Measurements from ENCODE around the gene MVB12B.

MVB12B gene

DNA sequence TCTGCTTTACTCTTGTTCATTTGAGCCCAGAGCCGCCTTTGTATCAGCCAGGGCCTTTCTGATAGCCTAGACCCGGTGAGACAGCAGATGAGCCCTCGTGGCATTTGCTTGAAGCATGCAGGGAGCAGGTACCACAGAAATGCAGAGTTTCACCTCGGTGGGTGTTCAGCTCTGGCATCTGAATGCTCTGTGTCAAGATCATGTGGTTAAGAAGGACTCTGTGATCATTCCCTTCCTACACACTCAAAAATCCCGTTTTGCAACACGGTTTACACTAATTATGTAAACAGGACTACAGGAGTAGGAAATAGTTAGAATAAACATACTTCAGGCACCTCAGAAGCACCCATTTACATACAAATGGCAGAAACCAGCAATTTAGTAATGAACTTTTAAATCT is 67.2 kb downstream of the MVB12B start:
- no peak overlapping the region for H3K4me3 Mint-ChIP-seq
- H3K4me1 Mint-ChIP-seq: peaks cover 26% of the 10 kb centered on the region
- no peak overlapping the region for H3K27ac Mint-ChIP-seq
- H3K9me3 Mint-ChIP-seq: no peaks in the 10 kb centered on the region
- peaks cover 1% of the 10 kb centered on the region for H3K36me3 Mint-ChIP-seq
- no peaks in the 10 kb centered on the region for H3K27me3 Mint-ChIP-seq

DNA sequence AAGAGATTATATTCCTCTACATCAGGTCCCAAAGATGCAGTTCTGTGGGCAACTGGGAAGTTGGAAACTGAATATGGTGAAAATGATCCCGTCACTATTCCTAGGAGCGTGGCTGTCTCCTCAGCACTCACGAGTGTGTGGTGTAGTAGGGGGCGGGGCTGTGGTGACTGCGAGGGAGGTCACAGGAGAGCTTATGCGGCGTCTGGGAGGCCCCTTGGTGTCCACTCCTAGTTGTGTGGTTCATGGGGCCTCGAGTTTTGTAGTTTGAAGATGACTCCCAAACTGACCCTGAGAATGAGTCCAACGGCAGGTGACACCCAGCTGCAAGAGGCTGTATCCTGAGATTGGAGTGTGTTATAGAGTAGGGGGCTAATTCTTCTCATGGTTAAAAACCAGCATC is 68.2 kb downstream of the MVB12B start:
- Mint-ChIP-seq H3K27me3 (no peaks in the 10 kb centered on the region), H3K9me3 (no peaks in the 10 kb centered on the region), H3K4me3 (no peak overlapping the region), H3K4me1 (peaks cover 26% of the 10 kb centered on the region), H3K27ac (no peak overlapping the region), H3K36me3 (peaks cover 1% of the 10 kb centered on the region)

DNA sequence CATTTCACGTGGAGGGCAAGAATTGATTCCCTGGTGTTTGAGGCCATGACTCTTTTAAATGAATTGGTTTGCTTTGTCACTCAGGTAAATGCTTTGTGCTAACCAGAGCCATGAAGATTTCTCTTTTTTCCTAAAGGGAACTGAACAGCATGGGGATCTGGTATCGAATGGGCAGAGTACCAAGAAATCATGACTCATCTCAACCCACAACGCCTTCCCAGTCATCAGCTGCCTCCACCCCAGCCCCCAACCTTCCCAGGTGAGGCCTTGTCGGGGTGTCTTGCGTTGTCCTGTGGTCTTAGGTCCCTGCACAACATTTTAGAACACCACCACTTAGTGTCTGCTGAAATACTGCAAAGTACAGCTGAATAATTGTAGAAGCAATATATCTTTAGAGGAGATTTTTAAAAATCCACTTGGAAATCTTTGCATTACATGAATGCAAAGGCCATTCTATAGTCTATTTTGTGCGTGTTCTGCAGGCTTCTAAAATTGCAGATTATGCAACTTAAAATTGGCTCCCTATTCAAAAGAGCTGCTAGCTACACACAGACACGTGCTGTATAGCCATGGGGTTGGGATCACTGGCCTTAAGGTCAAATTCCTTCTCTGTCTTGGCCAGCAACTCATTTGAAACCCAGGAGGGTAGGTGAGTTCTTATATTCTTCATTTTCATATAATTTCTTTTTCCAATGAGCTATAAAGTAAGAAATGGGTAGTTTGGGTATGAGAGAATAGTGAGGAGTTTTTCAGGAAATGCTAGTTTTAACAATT is 69.0 kb downstream of the MVB12B start:
- H3K9me3 Mint-ChIP-seq: no peaks in the 10 kb centered on the region
- H3K4me3 Mint-ChIP-seq: no peak overlapping the region
- H3K4me1 Mint-ChIP-seq: peaks cover 26% of the 10 kb centered on the region
- peaks cover 1% of the 10 kb centered on the region for H3K36me3 Mint-ChIP-seq
- no peak overlapping the region for H3K27ac Mint-ChIP-seq
- H3K27me3 Mint-ChIP-seq: no peaks in the 10 kb centered on the region

DNA sequence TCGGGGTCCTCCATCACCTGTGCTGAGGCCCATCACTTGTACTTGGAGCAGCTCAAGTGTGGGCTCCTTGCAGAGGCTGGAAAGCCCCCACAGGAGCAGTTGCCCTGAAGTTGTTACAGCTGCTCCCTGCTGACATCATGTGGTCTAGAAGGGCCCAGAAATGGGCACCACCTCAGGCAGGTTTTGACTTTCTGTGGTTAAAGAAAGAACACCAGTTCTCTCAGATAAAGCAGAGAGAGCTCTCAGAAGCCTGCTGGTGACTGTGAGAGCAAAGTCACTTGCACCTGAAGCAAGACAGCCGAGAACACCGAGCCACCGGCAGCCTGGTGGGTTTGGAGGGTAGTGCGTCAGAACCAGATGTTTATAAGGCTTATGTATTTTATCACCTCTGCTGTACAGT is 70.4 kb downstream of the MVB12B start:
- Mint-ChIP-seq H3K4me1 (peaks cover 26% of the 10 kb centered on the region), H3K36me3 (peaks cover 1% of the 10 kb centered on the region), H3K27me3 (no peaks in the 10 kb centered on the region), H3K9me3 (no peaks in the 10 kb centered on the region), H3K4me3 (no peak overlapping the region), H3K27ac (no peak overlapping the region)

DNA sequence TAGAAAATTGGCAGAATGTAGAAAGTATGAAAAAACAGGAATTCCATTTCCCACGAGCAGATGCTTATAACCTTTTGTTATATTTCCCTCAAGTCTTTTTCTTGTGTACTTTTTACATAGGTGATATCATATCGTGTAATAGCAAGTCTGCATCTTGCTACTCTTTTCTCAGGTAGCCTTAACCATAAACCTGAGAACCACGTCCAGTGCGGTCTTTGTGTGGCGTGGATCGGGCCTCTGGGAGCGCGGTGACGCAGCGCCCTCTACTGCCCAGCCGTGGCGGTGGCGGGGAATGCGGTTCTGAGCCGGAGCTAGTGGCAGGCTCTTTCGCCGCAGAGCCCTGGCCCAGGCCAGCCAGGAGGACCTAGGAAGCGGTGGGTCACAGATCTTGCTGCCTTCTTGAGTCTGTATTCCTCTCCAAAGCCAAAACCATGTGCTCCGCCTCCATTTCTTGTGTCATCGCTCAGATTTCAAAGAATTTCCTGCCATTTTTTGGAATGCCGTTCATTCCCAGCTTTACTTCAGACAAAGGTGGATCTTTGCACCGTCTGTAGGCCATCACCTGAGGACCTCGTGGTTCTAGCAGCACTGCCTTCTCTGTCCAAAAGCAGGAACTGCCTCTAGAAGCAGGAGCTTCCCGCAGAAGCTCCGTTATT is 71.9 kb downstream of the MVB12B start:
- Mint-ChIP-seq H3K27ac (no peak overlapping the region), H3K4me3 (no peak overlapping the region), H3K9me3 (no peaks in the 10 kb centered on the region), H3K36me3 (no peaks in the 10 kb centered on the region), H3K27me3 (no peaks in the 10 kb centered on the region), H3K4me1 (peaks cover 31% of the 10 kb centered on the region)

- Mint-ChIP-seq H3K27me3 (no peaks in the 10 kb centered on the region), H3K4me3 (no peak overlapping the region), H3K27ac (no peak overlapping the region), H3K4me1 (peaks cover 31% of the 10 kb centered on the region), H3K9me3 (no peaks in the 10 kb centered on the region), H3K36me3 (no peaks in the 10 kb centered on the region)
Measured at GRCh38 chr9:126399251-126399650, 72.6 kb downstream of the MVB12B start.

GRCh38 chr9:126399789-126400188 is 73.2 kb downstream of the MVB12B start:
- Mint-ChIP-seq H3K36me3 (no peaks in the 10 kb centered on the region), H3K9me3 (no peaks in the 10 kb centered on the region), H3K4me3 (no peak overlapping the region), H3K27ac (no peak overlapping the region), H3K4me1 (peaks cover 31% of the 10 kb centered on the region), H3K27me3 (no peaks in the 10 kb centered on the region)

- Mint-ChIP-seq H3K27me3 (no peaks in the 10 kb centered on the region), H3K36me3 (no peaks in the 10 kb centered on the region), H3K9me3 (no peaks in the 10 kb centered on the region), H3K4me3 (no peak overlapping the region), H3K27ac (no peak overlapping the region), H3K4me1 (peaks cover 31% of the 10 kb centered on the region)
Measured at GRCh38 chr9:126400571-126400970, 73.9 kb downstream of the MVB12B start.

GRCh38 chr9:126401107-126401506 is 74.5 kb downstream of the MVB12B start:
- Mint-ChIP-seq H3K36me3 (no peaks in the 10 kb centered on the region), H3K4me3 (no peak overlapping the region), H3K9me3 (no peaks in the 10 kb centered on the region), H3K27ac (no peak overlapping the region), H3K27me3 (no peaks in the 10 kb centered on the region), H3K4me1 (peaks cover 27% of the 10 kb centered on the region)

GRCh38 chr9:126401581-126401980 is 75.0 kb downstream of the MVB12B start:
- no peak overlapping the region for H3K4me3 Mint-ChIP-seq
- H3K4me1 Mint-ChIP-seq: peaks cover 23% of the 10 kb centered on the region
- no peaks in the 10 kb centered on the region for H3K9me3 Mint-ChIP-seq
- no peaks in the 10 kb centered on the region for H3K36me3 Mint-ChIP-seq
- H3K27ac Mint-ChIP-seq: no peak overlapping the region
- H3K27me3 Mint-ChIP-seq: no peaks in the 10 kb centered on the region

- Mint-ChIP-seq H3K36me3 (no peaks in the 10 kb centered on the region), H3K4me3 (no peak overlapping the region), H3K27ac (no peak overlapping the region), H3K4me1 (peaks cover 7% of the 10 kb centered on the region), H3K9me3 (no peaks in the 10 kb centered on the region), H3K27me3 (no peaks in the 10 kb centered on the region)
Measured at GRCh38 chr9:126403397-126403796, 76.8 kb downstream of the MVB12B start.

GRCh38 chr9:126404459-126404858 is 77.8 kb downstream of the MVB12B start:
- Mint-ChIP-seq H3K4me1 (peaks cover 5% of the 10 kb centered on the region), H3K36me3 (no peaks in the 10 kb centered on the region), H3K27me3 (no peaks in the 10 kb centered on the region), H3K4me3 (no peak overlapping the region), H3K9me3 (no peaks in the 10 kb centered on the region), H3K27ac (no peak overlapping the region)

- Mint-ChIP-seq H3K9me3 (no peaks in the 10 kb centered on the region), H3K4me1 (peaks cover 19% of the 10 kb centered on the region), H3K36me3 (no peaks in the 10 kb centered on the region), H3K27ac (no peak overlapping the region), H3K27me3 (no peaks in the 10 kb centered on the region), H3K4me3 (no peak overlapping the region)
Measured at GRCh38 chr9:126406075-126406667, 79.5 kb downstream of the MVB12B start.

GRCh38 chr9:126407114-126407870 is 80.7 kb downstream of the MVB12B start:
- Mint-ChIP-seq H3K36me3 (no peaks in the 10 kb centered on the region), H3K9me3 (no peaks in the 10 kb centered on the region), H3K4me1 (peaks cover 31% of the 10 kb centered on the region), H3K4me3 (no peak overlapping the region), H3K27me3 (no peaks in the 10 kb centered on the region), H3K27ac (no peak overlapping the region)

DNA sequence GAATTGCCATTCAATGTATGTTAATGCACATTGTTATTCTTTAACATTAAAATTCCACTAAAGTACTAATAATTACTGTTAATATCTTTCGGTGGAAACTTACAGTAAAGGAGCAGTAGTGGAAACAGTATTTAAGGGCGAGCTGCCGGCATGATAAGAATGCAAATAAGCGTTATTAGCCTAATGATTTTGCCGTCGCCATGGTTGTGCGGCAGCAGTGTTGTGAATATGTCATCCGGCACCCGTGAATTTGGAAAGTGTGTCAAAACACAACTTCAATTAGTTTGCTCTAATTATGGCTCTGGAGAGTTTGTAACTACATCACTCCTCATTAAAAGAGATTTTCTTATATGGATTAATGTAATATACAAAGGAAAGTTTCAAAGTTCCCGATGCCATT is 81.4 kb downstream of the MVB12B start:
- no peaks in the 10 kb centered on the region for H3K36me3 Mint-ChIP-seq
- peaks cover 36% of the 10 kb centered on the region for H3K4me1 Mint-ChIP-seq
- H3K27ac Mint-ChIP-seq: no peak overlapping the region
- no peaks in the 10 kb centered on the region for H3K9me3 Mint-ChIP-seq
- no peaks in the 10 kb centered on the region for H3K27me3 Mint-ChIP-seq
- no peak overlapping the region for H3K4me3 Mint-ChIP-seq

- Mint-ChIP-seq H3K27ac (peak overlapping the region; percentile 51), H3K27me3 (no peaks in the 10 kb centered on the region), H3K4me1 (peaks cover 41% of the 10 kb centered on the region), H3K4me3 (no peak overlapping the region), H3K9me3 (no peaks in the 10 kb centered on the region), H3K36me3 (no peaks in the 10 kb centered on the region)
Measured at GRCh38 chr9:126410229-126410628, 83.6 kb downstream of the MVB12B start.
